Esophagus (tissue), 2 donors: ENCODE results near the gene ALOX15B. TPM values are rescaled to one million over a fixed set of nuclear protein-coding genes. Genes with fewer than 3 reads are reported as not detected.

Experiments
- H3K27ac ChIP-seq, 2 donors: one replicate each; pipeline ENCODE4 v1.5.1; 2013; ENCODE audit warnings: low read depth in 2 of 2, mild to moderate bottlenecking in 2 of 2, inconsistent platforms in 1 of 2, low read length in 1 of 2, moderate library complexity in 1 of 2
- H3K27me3 ChIP-seq, 2 donors: one replicate each; pipeline ENCODE4 v1.6.1; 2013; ENCODE audit warnings: low read length in 2 of 2, control low read depth in 1 of 2, mild to moderate bottlenecking in 1 of 2; ENCODE audit not compliant: insufficient read depth in 2 of 2, control insufficient read depth in 1 of 2
- H3K36me3 ChIP-seq, 2 donors: one replicate each; pipeline ENCODE4 v1.6.1; 2013; ENCODE audit warnings: low read length in 1 of 2; ENCODE audit not compliant: control insufficient read depth in 2 of 2, insufficient read depth in 2 of 2
- H3K4me1 ChIP-seq, 2 donors: one replicate each; pipeline ENCODE4 v1.6.1; 2013; ENCODE audit warnings: low read length in 1 of 2; ENCODE audit not compliant: control insufficient read depth in 2 of 2, insufficient read depth in 2 of 2
- H3K4me3 ChIP-seq, 2 donors: one replicate each; pipeline ENCODE4 v1.5.1; 2013; ENCODE audit warnings: low read length in 2 of 2, mild to moderate bottlenecking in 2 of 2, low read depth in 1 of 2, moderate library complexity in 1 of 2
- H3K9me3 ChIP-seq, 2 donors: one replicate each; pipeline ENCODE4 v1.6.1; 2013; ENCODE audit warnings: mild to moderate bottlenecking in 2 of 2, low read depth in 1 of 2, low read length in 1 of 2, moderate library complexity in 1 of 2; ENCODE audit not compliant: control insufficient read depth in 2 of 2, insufficient read depth in 1 of 2
- WGBS, 2 donors: extraction: QIAGEN DNeasy Blood & Tissue Kit; methylation state at CpG; one replicate each; pipeline ENCODE4 v1.1.7; 2013; 5-methylcytosine and 5-hydroxymethylcytosine counted together
- polyA plus RNA-seq, 2 donors: library from polyadenylated mRNA; stranded (reverse); fragments of 200-250 nt; gene quantifications; one replicate each; pipeline ENCODE4 v1.2.3, GENCODE V29; 2013
- donor health status: healthy with polysubstance abuse.
- donor health status: Bipolar disorder and iron deficiency.

The ALOX15B gene
- polyA plus RNA-seq, 2 donors, result 22.8 to 24.7 TPM

GRCh38 chr17:8087075-8087951 lies 48.5 kb downstream of the ALOX15B start, which contains the start of gene ALOX12B:
ALOX12B (minus strand) TSS chr17:8087716; CDS start chr17:8087442, 274 bp downstream.
- Histone ChIP-seq H3K4me1 (peaks cover 0 to 6% of the 10 kb centered on the region in 2 donors), H3K9me3 (no peaks in the 10 kb centered on the region), H3K27ac (peak within 1 kb of the TSS in 1 of 2 donors; percentile 40), H3K27me3 (no peaks in the 10 kb centered on the region), H3K4me3 (no peak within 1 kb of the TSS), H3K36me3 (no peaks in the 10 kb centered on the region)
- WGBS, 2 donors, result 49 to 70% methylated on average over 13 to 20 of the region's 20 CpGs

- no peaks in the 10 kb centered on the region for H3K27me3 ChIP-seq
- 56 to 66% methylated on average over 5 of the region's 5 CpGs for WGBS, 2 donors
- no peaks in the 10 kb centered on the region for H3K36me3 ChIP-seq
- H3K4me1 ChIP-seq, result peaks cover 0 to 6% of the 10 kb centered on the region in 2 donors
- no peaks in the 10 kb centered on the region for H3K9me3 ChIP-seq
- H3K27ac ChIP-seq, result peak overlapping the region in 1 of 2 donors; percentile 40
- H3K4me3 ChIP-seq, result no peak overlapping the region
These were observed 49.0 kb downstream of the ALOX15B start for GRCh38 chr17:8087952-8088230.

- Histone ChIP-seq H3K27me3 (no peaks in the 10 kb centered on the region), H3K9me3 (no peaks in the 10 kb centered on the region), H3K36me3 (no peaks in the 10 kb centered on the region), H3K4me1 (peaks cover 2 to 6% of the 10 kb centered on the region in 2 donors), H3K4me3 (no peak overlapping the region), H3K27ac (no peak overlapping the region)
- 66 to 67% methylated on average over 6 of the region's 6 CpGs for WGBS, 2 donors
These were observed 50.9 kb downstream of the ALOX15B start for GRCh38 chr17:8089728-8090127.

- Histone ChIP-seq H3K4me3 (no peak overlapping the region), H3K27me3 (no peaks in the 10 kb centered on the region), H3K36me3 (no peaks in the 10 kb centered on the region), H3K9me3 (no peaks in the 10 kb centered on the region), H3K27ac (peak overlapping the region in 1 of 2 donors; percentile 87), H3K4me1 (peaks cover 2 to 6% of the 10 kb centered on the region in 2 donors)
- WGBS, 2 donors, result 38% methylated on average over 9 of the region's 9 CpGs
These were observed 52.3 kb downstream of the ALOX15B start for GRCh38 chr17:8091033-8091687.

GRCh38 chr17:8095361-8095760 lies 56.5 kb downstream of the ALOX15B start:
- WGBS, 2 donors, result 77 to 81% methylated on average over 6 of the region's 6 CpGs
- H3K9me3 ChIP-seq, result no peaks in the 10 kb centered on the region
- H3K27ac ChIP-seq, result no peak overlapping the region
- H3K4me1 ChIP-seq, result peaks cover 0 to 2% of the 10 kb centered on the region in 2 donors
- no peak overlapping the region for H3K4me3 ChIP-seq
- no peaks in the 10 kb centered on the region for H3K36me3 ChIP-seq
- no peaks in the 10 kb centered on the region for H3K27me3 ChIP-seq

GRCh38 chr17:8096541-8096940 lies 57.7 kb downstream of the ALOX15B start:
- Histone ChIP-seq H3K27me3 (no peaks in the 10 kb centered on the region), H3K9me3 (no peaks in the 10 kb centered on the region), H3K4me1 (peaks cover 0 to 2% of the 10 kb centered on the region in 2 donors), H3K4me3 (no peak overlapping the region), H3K36me3 (no peaks in the 10 kb centered on the region), H3K27ac (no peak overlapping the region)
- 90 to 93% methylated on average over 8 of the region's 8 CpGs for WGBS, 2 donors

Other genes with a start within 250 kb of the ALOX15B start
- gene KDM6B, start 204.8 kb upstream of the ALOX15B start, polyA plus RNA-seq, result 1 to 10 TPM; 5.2 to 9.0 TPM
- gene TMEM88, start 184.0 kb upstream of the ALOX15B start, polyA plus RNA-seq, result 1 to 10 TPM; 8.7 to 9.7 TPM
- gene NAA38, start 181.5 kb upstream of the ALOX15B start, polyA plus RNA-seq, result 100 to 1,000 TPM; 108 to 122 TPM
- 1 to 10 TPM; 4.7 to 6.3 TPM for gene CYB5D1, start 181.1 kb upstream of the ALOX15B start, polyA plus RNA-seq
- gene CHD3, start 150.3 kb upstream of the ALOX15B start, polyA plus RNA-seq, result 10 to 100 TPM; 37.2 to 78.7 TPM
- 1 to 10 TPM; 3.5 to 4.3 TPM for gene RNF227, start 122.8 kb upstream of the ALOX15B start, polyA plus RNA-seq
- gene KCNAB3, start 109.2 kb upstream of the ALOX15B start, polyA plus RNA-seq, result 1 to 10 TPM; 1.3 to 2.3 TPM
- 100 to 1,000 TPM in 1 of 2 donors, 10 to 100 TPM in 1; 95.9 to 125 TPM for gene TRAPPC1, start 107.1 kb upstream of the ALOX15B start, polyA plus RNA-seq
- 10 to 100 TPM; 18.0 to 29.5 TPM for gene CNTROB, start 106.9 kb upstream of the ALOX15B start, polyA plus RNA-seq
- under 1 TPM; 0.19 to 0.59 TPM for gene GUCY2D, start 36.4 kb upstream of the ALOX15B start, polyA plus RNA-seq
- 1 to 10 TPM; 2.4 to 5.2 TPM for gene ALOX12B, start 48.7 kb downstream of the ALOX15B start, polyA plus RNA-seq
- gene ALOXE3, start 79.5 kb downstream of the ALOX15B start, polyA plus RNA-seq, result 1 to 10 TPM in 1 of 2 donors, under 1 TPM in 1; 0.43 to 1.7 TPM
- gene HES7, start 85.0 kb downstream of the ALOX15B start, polyA plus RNA-seq, result under 1 TPM; 0.15 to 0.24 TPM
- gene PER1, start 113.3 kb downstream of the ALOX15B start, polyA plus RNA-seq, result 10 to 100 TPM; 44.7 to 85.2 TPM
- gene VAMP2, start 123.9 kb downstream of the ALOX15B start, polyA plus RNA-seq, result 10 to 100 TPM; 21.9 to 22.4 TPM
- gene TMEM107, start 137.3 kb downstream of the ALOX15B start, polyA plus RNA-seq, result 1 to 10 TPM; 5.6 to 8.9 TPM
- 1 to 10 TPM; 3.3 to 8.2 TPM for gene BORCS6, start 151.1 kb downstream of the ALOX15B start, polyA plus RNA-seq
- gene AURKB, start 171.5 kb downstream of the ALOX15B start, polyA plus RNA-seq, result 10 to 100 TPM; 25.3 to 28.3 TPM
- 10 to 100 TPM in 1 of 2 donors, 1 to 10 TPM in 1; 7.3 to 20.5 TPM for gene CTC1, start 209.0 kb downstream of the ALOX15B start, polyA plus RNA-seq
- 10 to 100 TPM in 1 of 2 donors, 1 to 10 TPM in 1; 8.1 to 16.2 TPM for gene PFAS, start 210.2 kb downstream of the ALOX15B start, polyA plus RNA-seq
- 10 to 100 TPM in 1 of 2 donors, 1 to 10 TPM in 1; 9.9 to 17.8 TPM for gene RANGRF, start 249.6 kb downstream of the ALOX15B start, polyA plus RNA-seq